Measurements from ENCODE around the gene ATP6V0A4.

- TF ChIP-seq BHLHE40 (IDR thresholded peaks at IDR 0.05; ENCODE audit: borderline replicate concordance) (no peak), SP1 (IDR thresholded peaks at IDR 0.05) (no peak), ZNF384 (IDR thresholded peaks at IDR 0.05) (no peak), HDGF (IDR thresholded peaks at IDR 0.05; ENCODE audit: borderline replicate concordance) (no peak), TARDBP (IDR thresholded peaks at IDR 0.05) (no peak), FOXA1 (IDR thresholded peaks at IDR 0.05) (no peak), ELF4 (IDR thresholded peaks at IDR 0.05) (no peak), SUZ12 (IDR thresholded peaks at IDR 0.05) (no peak), CTBP1 (IDR thresholded peaks at IDR 0.05; ENCODE audit: borderline replicate concordance) (no peak), FOXK2 (IDR thresholded peaks at IDR 0.05) (no peak), PKNOX1 (IDR thresholded peaks at IDR 0.05) (no peak)
Measured at GRCh38 chr7:138662076-138662990, 135.7 kb downstream of the ATP6V0A4 start.
